ENCODE measurements around the gene TRAP1.

Gene TRAP1

DNA sequence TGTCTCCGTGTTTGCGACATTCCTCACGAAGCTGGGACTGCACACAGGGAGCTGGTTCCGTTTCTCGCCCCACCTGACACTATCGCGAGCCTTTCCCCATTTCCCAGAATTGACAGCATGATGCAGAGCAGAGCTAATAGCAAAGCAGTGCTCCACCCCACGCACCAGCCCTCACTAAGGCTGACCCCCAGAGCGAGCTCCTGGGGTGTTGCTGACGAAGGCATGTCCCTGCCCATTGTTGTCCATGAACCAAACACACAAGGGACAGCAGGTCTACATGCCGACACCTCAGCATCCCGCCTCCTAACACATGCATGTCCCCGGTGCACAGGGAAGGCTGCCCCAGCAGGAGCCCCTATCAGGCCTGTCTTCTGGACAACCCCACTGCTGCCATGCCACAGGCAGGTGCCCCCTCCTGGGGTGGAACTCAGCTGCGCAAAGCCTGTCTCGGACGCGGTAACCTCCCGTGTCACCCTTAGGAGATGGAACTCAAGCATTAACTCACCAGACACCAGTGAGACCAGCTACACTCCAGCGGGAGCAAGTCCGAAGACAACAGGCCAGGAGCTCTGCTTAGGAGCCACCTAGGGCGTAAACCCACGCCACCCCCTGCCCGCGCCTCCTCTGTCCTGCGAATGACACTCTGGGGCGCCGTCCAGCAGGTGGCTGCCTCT lies 16.9 kb upstream of the TRAP1 start:
- no peak for ATAC-seq (replicated peaks; ENCODE audit: extremely low read depth, poor library complexity, severe bottlenecking)

DNA sequence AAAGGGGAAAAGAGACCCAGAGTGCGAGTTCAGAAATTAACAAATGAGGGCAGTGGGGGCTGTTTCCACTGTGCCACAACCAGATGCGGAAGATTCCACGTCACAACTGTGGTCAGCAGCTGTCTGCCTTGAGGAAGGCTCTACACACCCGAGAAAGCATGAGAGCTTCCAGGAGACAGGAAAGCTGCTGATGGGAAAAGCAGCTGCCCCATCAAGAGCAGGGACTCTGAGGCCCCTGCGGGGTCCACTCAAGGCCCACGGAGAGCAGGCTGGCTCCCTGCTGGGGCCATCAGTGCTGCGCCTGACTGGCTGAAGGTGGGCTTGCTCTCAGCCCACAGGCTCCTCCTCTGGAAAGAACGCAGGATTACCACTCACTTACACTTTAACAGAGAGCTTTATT lies 14.8 kb upstream of the TRAP1 start:
- Mint-ChIP-seq H3K27me3 (no peaks in the 10 kb centered on the region), H3K9me3 (no peaks in the 10 kb centered on the region), H3K27ac (ENCODE audit: low read depth) (no peak overlapping the region), H3K4me1 (peaks cover 13% of the 10 kb centered on the region), H3K4me3 (peak overlapping the region; percentile 25), H3K36me3 (ENCODE audit: insufficient read depth) (peaks cover 53% of the 10 kb centered on the region)
- ATAC-seq (replicated peaks; ENCODE audit: extremely low read depth, poor library complexity, severe bottlenecking): no peak
- no peak for DNase-seq (ENCODE audit: low spot score in 2 of 2)

More for the DNA sequence above, 16.9 kb upstream of the TRAP1 start:
- H3K27me3 Mint-ChIP-seq: no peaks in the 10 kb centered on the region
- no peak overlapping the region for H3K4me3 Mint-ChIP-seq
- H3K9me3 Mint-ChIP-seq: no peaks in the 10 kb centered on the region
- peaks cover 14% of the 10 kb centered on the region for H3K4me1 Mint-ChIP-seq
- no peak for DNase-seq (ENCODE audit: low spot score in 2 of 2)
- H3K27ac Mint-ChIP-seq (ENCODE audit: low read depth): peak overlapping the region; percentile 86
- peaks cover 64% of the 10 kb centered on the region for H3K36me3 Mint-ChIP-seq (ENCODE audit: insufficient read depth)

DNA sequence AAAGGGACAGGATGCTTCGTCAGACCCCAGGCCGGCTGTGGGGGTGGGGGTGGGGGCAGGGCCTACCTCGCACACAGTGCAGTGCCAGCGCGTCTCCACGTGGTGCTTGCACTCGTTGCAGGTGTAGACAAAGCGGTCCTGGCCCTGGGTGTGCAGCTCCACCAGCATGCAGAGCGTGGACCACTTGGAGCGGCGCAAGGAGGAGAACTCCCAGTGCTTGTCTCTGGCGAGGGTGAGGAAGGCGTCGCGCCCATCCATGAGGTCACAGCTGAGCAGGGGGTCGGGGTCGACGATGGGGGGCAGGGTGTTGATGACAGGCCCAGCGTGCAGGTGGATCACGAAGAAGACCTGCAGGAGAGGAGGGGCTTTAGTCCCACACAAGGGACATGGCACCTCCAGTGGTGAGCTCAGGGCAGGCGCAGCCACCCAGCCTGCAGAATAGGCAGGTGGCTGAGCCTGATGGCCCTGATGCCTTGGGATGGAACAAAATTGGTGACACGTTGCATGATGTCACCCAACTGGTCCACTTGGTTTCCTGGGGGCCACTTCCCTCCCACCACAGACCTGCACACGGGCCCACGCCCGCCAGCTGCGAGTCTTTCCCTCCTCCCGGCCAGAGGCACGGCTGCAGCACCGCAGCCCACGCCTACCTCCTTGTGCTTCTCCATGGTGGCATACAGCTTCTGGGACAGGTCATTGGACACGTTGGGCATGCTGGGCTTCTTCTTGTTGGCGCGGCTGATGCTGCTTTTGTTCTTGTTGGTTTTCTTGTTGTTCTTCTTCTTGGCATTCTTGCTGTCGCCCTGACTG lies 14.0 kb upstream of the TRAP1 start:
- Mint-ChIP-seq H3K4me1 (peaks cover 6% of the 10 kb centered on the region), H3K27ac (ENCODE audit: low read depth) (no peak overlapping the region), H3K27me3 (no peaks in the 10 kb centered on the region), H3K9me3 (no peaks in the 10 kb centered on the region), H3K36me3 (ENCODE audit: insufficient read depth) (peaks cover 47% of the 10 kb centered on the region), H3K4me3 (peak overlapping the region; percentile 25)
- no peak for ATAC-seq (replicated peaks; ENCODE audit: extremely low read depth, poor library complexity, severe bottlenecking)
- no peak for DNase-seq (ENCODE audit: low spot score in 2 of 2)

DNA sequence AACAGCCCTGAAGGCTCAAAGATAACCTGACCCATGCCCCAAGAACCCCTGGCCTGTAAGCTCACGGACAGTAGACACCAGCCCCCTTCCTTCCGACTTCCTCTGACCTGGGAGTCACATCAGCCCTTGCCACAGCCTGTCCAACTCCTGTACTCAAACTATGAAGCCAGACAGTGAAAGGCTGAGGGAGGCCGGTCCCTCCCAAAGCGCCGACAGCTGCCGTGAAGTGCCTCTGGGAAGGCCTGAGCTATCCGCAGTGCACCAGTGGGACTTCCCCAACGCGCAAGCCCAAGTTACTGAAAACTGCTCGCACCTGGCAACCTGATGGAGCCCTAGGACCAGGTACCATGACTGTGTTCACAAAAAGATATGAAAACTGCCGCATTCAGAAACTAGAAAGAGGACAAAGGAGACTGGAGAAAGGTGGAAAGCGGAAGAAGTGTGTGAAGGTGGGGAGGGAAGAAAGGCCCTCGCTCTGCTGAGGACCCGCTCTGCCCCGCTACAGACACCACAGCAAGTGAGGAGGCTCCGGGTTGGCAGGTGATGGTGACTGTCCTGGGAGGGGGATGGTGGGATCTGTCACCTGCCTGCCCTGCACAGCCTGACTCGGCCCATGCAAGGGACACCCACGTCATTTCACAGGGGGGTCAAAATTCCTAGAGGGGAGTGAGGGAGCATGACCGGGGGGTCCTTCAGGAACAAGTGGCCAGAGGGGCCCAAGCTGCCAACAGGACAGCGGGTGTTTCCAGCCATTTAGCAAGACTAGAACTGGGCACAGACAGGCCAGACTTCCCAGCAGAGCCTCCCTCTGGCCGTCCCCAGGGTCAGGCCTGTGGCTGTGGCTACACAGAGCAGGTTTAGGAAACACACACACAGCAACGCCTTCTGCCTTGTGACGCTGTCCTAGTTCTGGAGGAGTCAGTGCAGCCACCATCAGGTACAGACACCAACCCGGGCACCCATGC lies 13.1 kb upstream of the TRAP1 start:
- Mint-ChIP-seq H3K9me3 (no peaks in the 10 kb centered on the region), H3K4me1 (peaks cover 6% of the 10 kb centered on the region), H3K4me3 (no peak overlapping the region), H3K36me3 (ENCODE audit: insufficient read depth) (peaks cover 39% of the 10 kb centered on the region), H3K27me3 (no peaks in the 10 kb centered on the region), H3K27ac (ENCODE audit: low read depth) (peak overlapping the region; percentile 74)
- ATAC-seq (replicated peaks; ENCODE audit: extremely low read depth, poor library complexity, severe bottlenecking) (no peak), DNase-seq (ENCODE audit: low spot score in 2 of 2) (no peak)

DNA sequence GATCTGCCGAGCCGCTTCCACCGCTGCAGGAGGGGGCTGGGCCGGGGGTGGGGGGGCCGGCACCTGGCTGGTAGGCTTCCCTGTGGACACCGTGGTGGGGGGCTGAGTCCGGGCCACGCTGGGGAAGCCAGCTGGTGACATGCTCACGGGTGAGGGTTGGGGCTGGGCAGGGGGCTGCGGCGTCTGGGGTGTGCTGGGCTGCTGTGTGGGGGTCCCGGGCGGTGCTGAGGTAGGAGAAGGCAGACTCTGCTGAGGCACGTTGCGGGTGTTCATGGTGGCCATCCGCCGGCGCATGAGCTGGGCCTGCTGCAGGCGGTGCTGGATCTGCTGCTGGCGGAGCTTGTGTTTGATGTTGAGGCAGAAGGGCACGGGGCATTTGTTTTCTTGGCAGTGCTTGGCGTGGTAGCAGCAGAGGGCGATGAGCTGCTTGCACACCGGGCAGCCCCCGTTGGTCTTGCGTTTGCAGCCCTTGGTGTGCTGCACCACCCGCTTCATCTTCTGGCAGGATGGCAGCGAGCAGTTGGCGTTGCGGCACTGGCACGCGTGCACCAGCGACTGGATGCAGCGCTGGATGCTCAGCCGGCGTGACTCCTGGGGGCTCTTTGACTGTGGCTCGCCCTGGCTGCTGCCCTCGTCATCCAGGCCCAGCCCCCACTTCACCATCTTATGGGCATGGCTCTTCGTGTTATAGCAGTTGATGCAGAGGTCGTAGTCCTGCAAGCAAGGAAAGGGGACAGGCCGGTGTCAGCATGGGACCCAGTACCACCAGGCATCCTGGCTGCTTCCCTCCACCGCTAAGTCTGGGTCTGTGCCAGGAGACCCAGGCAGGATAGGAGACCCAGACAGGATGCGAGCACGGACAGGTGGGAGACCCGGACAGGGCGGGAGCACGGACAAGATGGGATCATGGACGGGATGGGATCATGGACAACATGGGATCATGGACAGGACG lies 12.1 kb upstream of the TRAP1 start:
- peak overlapping the region; percentile 74 for H3K27ac Mint-ChIP-seq (ENCODE audit: low read depth)
- H3K4me1 Mint-ChIP-seq: no peaks in the 10 kb centered on the region
- ATAC-seq (replicated peaks; ENCODE audit: extremely low read depth, poor library complexity, severe bottlenecking): no peak
- DNase-seq (ENCODE audit: low spot score in 2 of 2): no peak
- no peaks in the 10 kb centered on the region for H3K27me3 Mint-ChIP-seq
- peaks cover 33% of the 10 kb centered on the region for H3K36me3 Mint-ChIP-seq (ENCODE audit: insufficient read depth)
- H3K9me3 Mint-ChIP-seq: no peaks in the 10 kb centered on the region
- no peak overlapping the region for H3K4me3 Mint-ChIP-seq

DNA sequence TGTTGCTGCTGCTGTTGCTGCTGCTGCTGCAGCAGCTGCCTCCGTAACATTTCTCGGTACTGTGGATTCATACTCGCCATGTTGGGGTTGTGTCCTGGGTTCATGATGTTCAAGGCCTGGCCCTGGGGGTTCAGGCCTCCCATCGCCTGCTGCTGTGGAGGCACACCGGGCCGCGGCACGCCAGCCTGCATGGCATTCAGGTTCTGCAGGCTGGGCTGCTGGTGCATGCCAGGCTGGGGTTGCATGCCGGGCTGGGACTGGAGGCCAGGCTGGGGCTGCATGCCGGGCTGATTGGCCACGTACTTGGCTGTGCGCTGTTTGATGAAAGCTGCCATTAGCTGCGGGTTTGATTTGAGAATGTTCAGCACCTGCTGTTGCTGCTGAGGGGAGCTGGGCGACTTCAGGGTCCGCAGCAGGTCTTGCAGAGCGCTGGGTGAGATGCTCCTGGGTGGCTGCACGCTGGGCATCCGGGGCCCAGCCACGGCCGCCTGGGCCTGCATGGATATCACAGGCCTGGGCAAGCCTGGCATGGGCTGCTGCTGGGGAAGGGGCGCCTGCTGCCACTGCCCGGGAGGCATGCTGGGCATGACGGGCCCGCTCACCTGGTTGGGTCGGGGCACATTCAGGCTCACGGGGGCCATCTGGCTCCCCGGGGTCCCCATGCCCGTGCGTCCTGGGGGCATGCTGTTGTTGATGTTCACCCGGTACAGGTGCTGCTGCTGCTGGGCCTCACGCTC lies 11.3 kb upstream of the TRAP1 start:
- ATAC-seq (replicated peaks; ENCODE audit: extremely low read depth, poor library complexity, severe bottlenecking) (no peak), DNase-seq (ENCODE audit: low spot score in 2 of 2) (no peak)
- no peaks in the 10 kb centered on the region for H3K4me1 Mint-ChIP-seq
- no peak overlapping the region for H3K4me3 Mint-ChIP-seq
- H3K36me3 Mint-ChIP-seq (ENCODE audit: insufficient read depth): peaks cover 31% of the 10 kb centered on the region
- peak overlapping the region; percentile 19 for H3K27ac Mint-ChIP-seq (ENCODE audit: low read depth)
- no peaks in the 10 kb centered on the region for H3K27me3 Mint-ChIP-seq
- no peaks in the 10 kb centered on the region for H3K9me3 Mint-ChIP-seq

DNA sequence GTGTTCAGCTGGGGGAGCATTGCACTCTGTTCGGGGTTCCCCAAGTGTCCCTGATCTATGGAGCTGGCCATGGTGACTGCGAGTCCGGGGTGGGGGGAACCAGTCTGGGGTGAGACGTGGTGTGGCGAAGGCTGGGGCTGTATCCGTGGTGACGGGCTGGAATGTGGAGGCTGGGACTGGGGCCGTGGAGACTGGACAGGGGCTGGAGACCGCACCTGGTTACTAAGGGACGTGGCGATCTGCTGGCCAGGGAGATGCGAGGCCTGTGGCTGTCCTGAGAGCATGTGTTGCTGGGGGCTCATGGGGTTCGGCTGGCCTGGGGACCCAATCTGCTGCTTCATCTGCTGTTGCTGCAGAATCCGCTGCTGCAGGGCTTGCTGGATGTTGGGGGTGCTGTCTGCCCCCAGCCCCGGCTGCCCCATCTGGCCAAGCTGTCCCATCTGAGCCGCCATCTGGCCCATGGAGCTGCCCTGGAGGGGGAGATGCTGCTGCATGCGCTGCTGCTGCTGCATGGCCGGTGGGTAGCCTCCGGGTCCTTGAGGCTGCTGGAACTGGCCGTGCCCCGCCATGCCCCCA lies 10.6 kb upstream of the TRAP1 start:
- H3K36me3 Mint-ChIP-seq (ENCODE audit: insufficient read depth): peaks cover 29% of the 10 kb centered on the region
- H3K9me3 Mint-ChIP-seq: no peaks in the 10 kb centered on the region
- H3K4me1 Mint-ChIP-seq: no peaks in the 10 kb centered on the region
- H3K27me3 Mint-ChIP-seq: no peaks in the 10 kb centered on the region
- H3K27ac Mint-ChIP-seq (ENCODE audit: low read depth): peak overlapping the region; percentile 85
- DNase-seq (ENCODE audit: low spot score in 2 of 2) (no peak), ATAC-seq (replicated peaks; ENCODE audit: extremely low read depth, poor library complexity, severe bottlenecking) (no peak)
- H3K4me3 Mint-ChIP-seq: no peak overlapping the region

DNA sequence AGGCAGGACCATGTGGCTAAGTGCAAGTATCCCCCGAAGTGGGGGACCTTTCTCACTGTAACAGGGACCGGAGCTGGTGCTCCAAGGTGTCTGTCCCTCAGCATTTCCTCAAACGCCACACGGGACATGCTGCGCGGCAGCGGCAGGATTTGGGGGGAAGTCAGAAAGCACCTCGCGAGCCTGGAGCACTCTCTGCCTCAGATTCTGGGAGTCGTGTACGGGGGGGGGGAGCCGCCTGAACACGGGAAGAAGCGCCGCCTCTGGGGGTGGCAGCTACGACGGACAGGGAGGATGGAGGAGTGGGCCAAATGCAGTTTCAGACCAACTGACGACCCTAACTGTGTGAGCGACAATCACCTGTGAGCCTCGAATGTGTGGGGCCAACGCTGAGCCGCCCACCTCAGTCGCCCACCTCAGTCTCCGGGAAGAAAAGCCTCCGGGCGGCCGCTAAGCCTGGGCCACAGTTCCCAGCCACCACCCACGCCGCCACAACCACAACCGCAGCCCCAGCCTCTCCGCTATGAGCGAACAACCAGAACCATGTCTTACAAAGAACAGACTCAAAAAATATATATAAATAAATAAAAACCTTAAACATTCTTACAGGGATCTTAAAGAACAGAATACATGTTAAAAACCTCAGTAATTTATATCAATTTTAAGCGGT lies 8.8 kb upstream of the TRAP1 start:
- Mint-ChIP-seq H3K27ac (ENCODE audit: low read depth) (no peak overlapping the region), H3K9me3 (no peaks in the 10 kb centered on the region), H3K27me3 (no peaks in the 10 kb centered on the region), H3K4me1 (no peaks in the 10 kb centered on the region), H3K4me3 (no peak overlapping the region), H3K36me3 (ENCODE audit: insufficient read depth) (peaks cover 22% of the 10 kb centered on the region)
- DNase-seq (ENCODE audit: low spot score in 2 of 2) (no peak), ATAC-seq (replicated peaks; ENCODE audit: extremely low read depth, poor library complexity, severe bottlenecking) (no peak)

DNA sequence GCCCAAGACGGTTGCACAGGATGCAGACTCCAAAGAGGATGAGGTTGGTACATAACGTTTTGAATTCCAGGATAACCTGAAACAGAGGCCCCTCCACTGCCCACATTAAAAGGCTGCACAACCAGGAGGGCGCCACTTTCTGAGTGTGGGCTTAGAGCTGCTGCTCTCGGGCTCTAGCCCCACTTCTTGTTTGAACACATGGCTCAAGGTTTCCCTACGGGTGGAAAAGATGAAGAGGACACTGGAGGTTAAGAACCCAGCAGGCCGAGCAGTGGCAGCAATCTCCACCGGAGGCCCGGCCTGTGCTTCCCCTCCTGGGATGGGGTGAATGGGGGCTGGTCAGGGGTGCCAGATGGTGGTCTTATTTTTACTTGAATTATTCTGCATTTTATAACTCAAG lies 8.0 kb upstream of the TRAP1 start:
- no peak overlapping the region for H3K4me3 Mint-ChIP-seq
- H3K9me3 Mint-ChIP-seq: no peaks in the 10 kb centered on the region
- H3K27me3 Mint-ChIP-seq: no peaks in the 10 kb centered on the region
- peaks cover 19% of the 10 kb centered on the region for H3K36me3 Mint-ChIP-seq (ENCODE audit: insufficient read depth)
- no peak for DNase-seq (ENCODE audit: low spot score in 2 of 2)
- H3K4me1 Mint-ChIP-seq: no peaks in the 10 kb centered on the region
- no peak for ATAC-seq (replicated peaks; ENCODE audit: extremely low read depth, poor library complexity, severe bottlenecking)
- H3K27ac Mint-ChIP-seq (ENCODE audit: low read depth): peak overlapping the region; percentile 42

DNA sequence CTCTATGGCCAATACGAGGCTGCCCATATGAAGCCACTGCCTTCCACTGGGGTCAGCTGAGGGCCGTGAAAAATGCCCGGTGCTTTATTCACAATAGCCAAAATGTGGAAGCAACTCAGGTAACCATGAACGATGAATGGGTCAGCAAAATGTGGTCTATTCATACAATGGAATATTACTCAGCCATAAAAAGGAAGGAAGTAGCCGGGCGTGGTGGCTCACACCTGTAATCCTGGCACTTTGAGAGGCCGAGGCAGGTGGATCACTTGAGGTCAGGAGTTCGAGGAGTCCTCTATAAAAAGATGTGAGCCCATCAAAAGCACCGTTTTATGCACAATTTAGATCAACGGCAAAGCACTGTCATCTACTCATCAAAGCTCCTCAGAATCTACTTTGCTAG lies 5.2 kb upstream of the TRAP1 start:
- Mint-ChIP-seq H3K27ac (ENCODE audit: low read depth) (no peak overlapping the region), H3K4me1 (peaks cover 6% of the 10 kb centered on the region)

DNA sequence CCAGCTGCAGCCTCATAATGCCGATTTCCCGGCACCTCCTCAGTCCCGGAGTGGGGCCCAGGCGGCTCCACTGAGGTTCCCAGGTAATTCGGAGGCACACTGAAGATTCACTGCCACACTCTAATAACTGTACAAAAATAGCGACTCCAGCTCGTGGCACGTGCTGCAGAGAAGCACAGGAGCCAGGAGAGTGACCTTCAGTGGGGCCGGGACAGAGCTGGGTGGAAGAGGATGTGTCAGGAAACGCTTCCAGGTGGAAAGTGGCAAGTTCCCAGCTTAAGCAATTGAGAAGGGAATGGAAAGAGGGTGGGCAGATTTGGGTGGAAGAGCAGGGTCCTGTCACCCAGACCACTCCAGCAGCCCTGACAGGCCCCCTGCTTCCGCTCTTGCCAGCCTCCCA lies 3.1 kb upstream of the TRAP1 start:
- ATAC-seq (replicated peaks; ENCODE audit: extremely low read depth, poor library complexity, severe bottlenecking) (no peak), DNase-seq (ENCODE audit: low spot score in 2 of 2) (no peak)
- Mint-ChIP-seq H3K9me3 (no peaks in the 10 kb centered on the region), H3K4me3 (no peak overlapping the region), H3K36me3 (ENCODE audit: insufficient read depth) (peaks cover 8% of the 10 kb centered on the region), H3K4me1 (peaks cover 8% of the 10 kb centered on the region), H3K27me3 (no peaks in the 10 kb centered on the region), H3K27ac (ENCODE audit: low read depth) (peak overlapping the region; percentile 35)

More for the DNA sequence above, 5.2 kb upstream of the TRAP1 start:
- ATAC-seq (replicated peaks; ENCODE audit: extremely low read depth, poor library complexity, severe bottlenecking) (no peak), DNase-seq (ENCODE audit: low spot score in 2 of 2) (no peak)
- Mint-ChIP-seq H3K27me3 (no peaks in the 10 kb centered on the region), H3K36me3 (ENCODE audit: insufficient read depth) (peaks cover 7% of the 10 kb centered on the region), H3K4me3 (no peak overlapping the region), H3K9me3 (no peaks in the 10 kb centered on the region)
